A673 (cell line): Measurements from ENCODE around the gene PHKB. TPM values are rescaled to one million over a fixed set of nuclear protein-coding genes. Genes with fewer than 3 reads are reported as not detected.

Experiments
- BruUV-seq: library from RNA; stranded (reverse); fragments of 400-500 nt; replicated peaks from 2 replicates; lab custom pipeline; 2021; lab: Mats Ljungman, UMichigan
- CTCF ChIA-PET: fragments of 300-600 bp; sonication (Branson Sonifier 250); formaldehyde crosslinking; loops from one replicate; lab custom pipeline; 2022; ENCODE audit warnings: antibody characterized with exemption; lab: Charles Lee
- POLR2A ChIA-PET: fragments of 300-600 bp; sonication (Branson Sonifier 250); formaldehyde crosslinking; loops from one replicate; lab custom pipeline; 2022; ENCODE audit warnings: antibody characterized with exemption; ENCODE audit not compliant: low non-redundant PET; lab: Charles Lee
- DNase-seq: peaks from one replicate; pipeline ENCODE4 v3.0.0-alpha.2; 2015; ENCODE audit warnings: low spot score
- H3K27ac ChIP-seq: fragments of 200-600 bp; sonication (generic); 2 replicates; pipeline ENCODE4 v1.5.1; 2016; ENCODE audit warnings: mixed run types, low read depth, mild to moderate bottlenecking, mixed read lengths, antibody characterized with exemption, low read length; ENCODE audit not compliant: poor library complexity, severe bottlenecking
- H3K27me3 ChIP-seq: fragments of 200-600 bp; sonication (generic); replicated peaks from 2 replicates; pipeline ENCODE4 v1.6.1; 2017; ENCODE audit warnings: mixed run types, low read depth, mild to moderate bottlenecking, mixed read lengths, antibody characterized with exemption, low read length; ENCODE audit not compliant: insufficient read depth, poor library complexity
- H3K36me3 ChIP-seq: fragments of 200-600 bp; sonication (generic); 2 replicates; pipeline ENCODE4 v1.6.1; 2016; ENCODE audit warnings: mixed run types, mild to moderate bottlenecking, mixed read lengths, antibody characterized with exemption, low read length; ENCODE audit not compliant: insufficient read depth, poor library complexity, severe bottlenecking
- H3K4me1 ChIP-seq: fragments of 200-600 bp; sonication (generic); 2 replicates; pipeline ENCODE4 v1.6.1; 2017; ENCODE audit warnings: mixed run types, mild to moderate bottlenecking, mixed read lengths, antibody characterized with exemption, low read length; ENCODE audit not compliant: insufficient read depth, poor library complexity, severe bottlenecking
- H3K4me3 ChIP-seq: fragments of 200-600 bp; sonication (generic); 2 replicates; pipeline ENCODE4 v1.5.1; 2016; ENCODE audit warnings: low read depth, mixed run types, mild to moderate bottlenecking, mixed read lengths, low read length; ENCODE audit not compliant: poor library complexity, severe bottlenecking
- H3K9me3 ChIP-seq: fragments of 200-600 bp; sonication (generic); 2 replicates; pipeline ENCODE4 v1.6.1; 2016; ENCODE audit warnings: mixed run types, low read depth, mild to moderate bottlenecking, mixed read lengths, antibody characterized with exemption, low read length; ENCODE audit not compliant: poor library complexity, severe bottlenecking
- EZH2 ChIP-seq: fragments of 200-600 bp; sonication (generic); IDR thresholded peaks from 2 replicates; pipeline ENCODE4 v1.6.1; 2017; ENCODE audit warnings: borderline replicate concordance, low read depth, mild to moderate bottlenecking, mixed read lengths, antibody characterized with exemption, low read length; ENCODE audit not compliant: poor library complexity, severe bottlenecking
- intact Hi-C: fragments of 100-400 bp; cut with micrococcal nuclease; formaldehyde crosslinking; loops from one replicate; pipeline ENCODE4 v1.10.0; 2022; ENCODE audit not compliant: unreplicated experiment
- total RNA-seq: library from RNA; stranded (reverse); gene quantifications from 2 replicates; pipeline ENCODE4 v1.2.3, GENCODE V29; 2021
- TF ChIP-seq, protein P1 (sequence below): fragments of 300-800, 200-600 bp; sonication (generic); conservative IDR thresholded peaks from 2 replicates; pipeline ENCODE4 v1.5.1; 2017; ENCODE audit warnings: low read depth, mild to moderate bottlenecking, antibody characterized with exemption, low read length, moderate library complexity, mixed read lengths

Gene PHKB
- total RNA-seq, 1 experiment from 2014 or later = 50.6 TPM

DNA sequence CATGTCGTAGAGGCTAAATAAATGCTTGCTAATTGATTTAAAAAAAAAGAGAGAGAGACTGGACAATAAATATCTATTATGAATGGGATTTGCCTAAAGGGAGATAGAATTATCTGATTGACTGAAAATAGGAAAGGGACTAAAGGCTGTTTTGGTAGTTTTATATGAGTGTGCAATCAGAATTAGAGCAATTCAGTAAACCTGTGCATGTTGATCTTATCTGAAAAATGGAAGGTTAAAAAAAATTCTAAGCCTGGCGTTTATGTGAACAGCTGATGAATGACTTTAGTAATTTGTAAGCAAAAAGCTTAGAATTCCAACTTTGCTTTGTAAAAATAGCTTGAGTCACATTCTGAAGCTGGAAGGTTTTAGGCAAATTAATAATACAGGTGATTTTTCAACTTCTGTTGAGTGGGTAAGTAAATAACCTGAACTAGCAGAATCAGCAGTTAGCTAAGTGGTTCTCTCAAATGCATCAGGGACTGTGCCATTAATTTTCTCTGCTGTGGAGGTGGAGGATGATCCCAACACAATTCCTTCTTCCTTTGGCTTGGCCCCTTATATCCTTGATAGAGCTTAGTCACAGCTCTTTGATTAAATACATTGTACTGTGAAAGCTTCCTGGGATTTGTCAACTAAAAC lies 254.4 kb downstream of the PHKB start:
- ChIA-PET CTCF (interaction anchor here (0.7 kb wide), 1 partner anchor 343 kb away, joined by 3 read pairs; no protein-coding TSS in a partner anchor), POLR2A (no interaction called here)
- H3K36me3 ChIP-seq = no peaks in the 10 kb centered on the region
- no peak for TF ChIP-seq EZH2
- TF ChIP-seq, protein P1, sequence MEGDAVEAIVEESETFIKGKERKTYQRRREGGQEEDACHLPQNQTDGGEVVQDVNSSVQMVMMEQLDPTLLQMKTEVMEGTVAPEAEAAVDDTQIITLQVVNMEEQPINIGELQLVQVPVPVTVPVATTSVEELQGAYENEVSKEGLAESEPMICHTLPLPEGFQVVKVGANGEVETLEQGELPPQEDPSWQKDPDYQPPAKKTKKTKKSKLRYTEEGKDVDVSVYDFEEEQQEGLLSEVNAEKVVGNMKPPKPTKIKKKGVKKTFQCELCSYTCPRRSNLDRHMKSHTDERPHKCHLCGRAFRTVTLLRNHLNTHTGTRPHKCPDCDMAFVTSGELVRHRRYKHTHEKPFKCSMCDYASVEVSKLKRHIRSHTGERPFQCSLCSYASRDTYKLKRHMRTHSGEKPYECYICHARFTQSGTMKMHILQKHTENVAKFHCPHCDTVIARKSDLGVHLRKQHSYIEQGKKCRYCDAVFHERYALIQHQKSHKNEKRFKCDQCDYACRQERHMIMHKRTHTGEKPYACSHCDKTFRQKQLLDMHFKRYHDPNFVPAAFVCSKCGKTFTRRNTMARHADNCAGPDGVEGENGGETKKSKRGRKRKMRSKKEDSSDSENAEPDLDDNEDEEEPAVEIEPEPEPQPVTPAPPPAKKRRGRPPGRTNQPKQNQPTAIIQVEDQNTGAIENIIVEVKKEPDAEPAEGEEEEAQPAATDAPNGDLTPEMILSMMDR = no peak
- H3K9me3 ChIP-seq = no peaks in the 10 kb centered on the region
- H3K4me1 ChIP-seq = no peaks in the 10 kb centered on the region
- intact Hi-C loops = no loop called here
- no peaks in the 10 kb centered on the region for H3K27me3 ChIP-seq
- DNase-seq = no peak
- H3K27ac ChIP-seq = no peak overlapping the region
- no TSS peak for BruUV-seq
- H3K4me3 ChIP-seq = no peak overlapping the region

DNA sequence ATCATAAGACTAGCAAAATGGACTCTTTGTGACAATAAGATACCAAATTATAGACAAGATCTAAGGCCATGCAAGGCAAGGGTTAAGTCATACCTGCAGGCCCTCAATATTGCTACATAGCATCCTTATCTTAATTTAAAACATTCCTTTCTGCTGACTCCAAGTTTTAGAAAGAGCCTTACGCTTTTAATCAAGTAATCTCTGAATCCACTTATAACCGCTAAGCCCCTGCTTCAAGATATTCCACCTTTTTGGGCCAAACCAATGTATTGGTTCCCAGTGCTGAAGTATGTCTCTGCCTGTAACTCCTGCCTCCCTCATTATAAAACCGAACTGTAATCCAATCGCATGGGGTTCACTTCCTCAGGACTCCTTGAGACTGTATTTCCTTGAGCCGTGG lies 255.4 kb downstream of the PHKB start:
- H3K27ac ChIP-seq = no peak overlapping the region
- TF ChIP-seq, protein P1 = no peak
- no peak for TF ChIP-seq EZH2
- H3K4me1 ChIP-seq = no peaks in the 10 kb centered on the region
- no peaks in the 10 kb centered on the region for H3K27me3 ChIP-seq
- no peak overlapping the region for H3K4me3 ChIP-seq
- H3K36me3 ChIP-seq = no peaks in the 10 kb centered on the region
- CTCF ChIA-PET = no interaction called here
- BruUV-seq = no TSS peak
- no peak for DNase-seq
- H3K9me3 ChIP-seq = no peaks in the 10 kb centered on the region
- POLR2A ChIA-PET = no interaction called here
- intact Hi-C loops = no loop called here

DNA sequence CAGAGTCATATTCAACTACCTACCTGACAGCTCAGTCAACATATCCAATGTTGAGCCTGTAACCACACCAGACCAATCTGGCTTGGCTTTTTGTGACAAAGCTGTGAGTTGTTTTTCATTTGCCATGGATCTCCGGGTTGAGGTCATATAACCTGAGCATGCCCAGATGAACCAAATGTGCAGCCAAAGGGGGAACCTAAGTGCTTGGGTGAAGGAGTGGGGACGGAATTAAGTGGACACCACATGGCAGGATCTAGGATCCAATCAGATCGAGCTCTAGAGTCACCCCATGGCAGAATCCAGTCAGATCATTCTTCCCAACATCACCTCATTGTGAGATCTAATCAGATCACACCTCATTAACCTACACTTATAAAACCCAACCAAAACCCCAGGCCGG lies 258.6 kb downstream of the PHKB start:
- Histone ChIP-seq H3K27ac (no peak overlapping the region), H3K9me3 (no peaks in the 10 kb centered on the region), H3K27me3 (no peaks in the 10 kb centered on the region), H3K4me3 (no peak overlapping the region), H3K36me3 (no peaks in the 10 kb centered on the region), H3K4me1 (no peaks in the 10 kb centered on the region)
- TF ChIP-seq, protein P1 = no peak
- no peak for TF ChIP-seq EZH2
- DNase-seq = no peak
- CTCF ChIA-PET = no interaction called here
- intact Hi-C loops = no loop called here
- POLR2A ChIA-PET = no interaction called here
- BruUV-seq = no TSS peak
